ENCODE results near the gene KCNA5.

DNA sequence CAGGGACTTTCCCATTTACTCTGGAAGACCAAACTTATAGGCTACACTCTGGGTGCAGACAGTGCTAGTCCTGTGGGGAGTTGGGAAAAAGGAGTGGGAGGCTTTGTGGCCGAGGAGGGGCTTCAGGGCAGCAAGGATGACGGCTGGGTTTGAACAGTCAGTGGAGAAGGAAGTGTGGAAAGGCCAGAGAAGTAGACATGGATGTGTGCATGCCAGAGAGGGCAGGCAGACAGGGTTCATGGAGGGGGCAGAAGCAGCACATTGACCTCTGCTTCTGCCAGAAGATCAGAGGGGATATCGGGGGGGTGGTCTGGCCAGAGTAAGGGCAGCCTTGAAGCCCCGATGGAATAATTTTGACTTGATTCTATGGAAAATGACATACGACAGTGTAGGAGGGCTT is 27.2 kb upstream of the KCNA5 start:
- TF ChIP-seq, protein P1, sequence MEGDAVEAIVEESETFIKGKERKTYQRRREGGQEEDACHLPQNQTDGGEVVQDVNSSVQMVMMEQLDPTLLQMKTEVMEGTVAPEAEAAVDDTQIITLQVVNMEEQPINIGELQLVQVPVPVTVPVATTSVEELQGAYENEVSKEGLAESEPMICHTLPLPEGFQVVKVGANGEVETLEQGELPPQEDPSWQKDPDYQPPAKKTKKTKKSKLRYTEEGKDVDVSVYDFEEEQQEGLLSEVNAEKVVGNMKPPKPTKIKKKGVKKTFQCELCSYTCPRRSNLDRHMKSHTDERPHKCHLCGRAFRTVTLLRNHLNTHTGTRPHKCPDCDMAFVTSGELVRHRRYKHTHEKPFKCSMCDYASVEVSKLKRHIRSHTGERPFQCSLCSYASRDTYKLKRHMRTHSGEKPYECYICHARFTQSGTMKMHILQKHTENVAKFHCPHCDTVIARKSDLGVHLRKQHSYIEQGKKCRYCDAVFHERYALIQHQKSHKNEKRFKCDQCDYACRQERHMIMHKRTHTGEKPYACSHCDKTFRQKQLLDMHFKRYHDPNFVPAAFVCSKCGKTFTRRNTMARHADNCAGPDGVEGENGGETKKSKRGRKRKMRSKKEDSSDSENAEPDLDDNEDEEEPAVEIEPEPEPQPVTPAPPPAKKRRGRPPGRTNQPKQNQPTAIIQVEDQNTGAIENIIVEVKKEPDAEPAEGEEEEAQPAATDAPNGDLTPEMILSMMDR (conservative IDR thresholded peaks at IDR 0.05; ENCODE audit: low read depth, low read length), result no peak
- TF ChIP-seq EZH2 (IDR thresholded peaks at IDR 0.05; ENCODE audit: borderline replicate concordance, low read depth, low read length, poor library complexity, severe bottlenecking), result no peak

Data from A673 (cell line).